HTERT RPE-1 (cell line): ENCODE measurements around the gene SIAH2.

Experiments used
- in situ Hi-C: fragments of 300-500 bp; cut with MboI; formaldehyde crosslinking; loops from 4 replicates; pipeline ENCODE4 v1.14.3; 2020; ENCODE audit warnings: low sequenced_read_pairs

SIAH2 gene

DNA sequence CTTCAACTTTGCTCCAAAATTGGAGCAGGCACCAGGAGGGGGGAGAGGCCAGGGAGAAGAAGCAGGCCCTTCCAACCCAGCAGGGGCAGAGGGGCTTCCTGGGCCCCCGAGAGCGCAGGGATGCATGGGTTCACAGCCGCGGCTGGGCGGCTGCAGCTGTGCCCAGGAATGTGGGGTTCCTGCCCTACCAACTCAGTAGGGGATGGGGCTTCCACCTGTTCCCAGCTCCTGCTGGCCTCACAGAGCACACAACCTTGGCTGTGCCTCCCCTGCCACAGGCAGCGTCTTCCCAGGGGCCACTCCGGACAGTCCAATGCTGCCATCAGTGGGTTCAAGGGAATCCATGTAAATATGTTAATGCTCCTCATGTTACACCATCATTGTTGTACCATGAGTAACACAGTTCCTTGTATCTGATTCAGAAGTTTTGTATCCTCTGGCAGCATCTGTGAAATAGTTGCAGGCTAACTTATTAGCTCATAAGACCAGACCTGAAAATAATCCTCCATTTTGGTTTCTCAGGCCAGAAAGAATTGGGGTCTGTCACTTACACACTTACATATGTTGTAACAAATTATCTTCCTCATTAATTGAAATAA is 12.1 kb upstream of the SIAH2 start:
- in situ Hi-C loops = no loop called here

DNA sequence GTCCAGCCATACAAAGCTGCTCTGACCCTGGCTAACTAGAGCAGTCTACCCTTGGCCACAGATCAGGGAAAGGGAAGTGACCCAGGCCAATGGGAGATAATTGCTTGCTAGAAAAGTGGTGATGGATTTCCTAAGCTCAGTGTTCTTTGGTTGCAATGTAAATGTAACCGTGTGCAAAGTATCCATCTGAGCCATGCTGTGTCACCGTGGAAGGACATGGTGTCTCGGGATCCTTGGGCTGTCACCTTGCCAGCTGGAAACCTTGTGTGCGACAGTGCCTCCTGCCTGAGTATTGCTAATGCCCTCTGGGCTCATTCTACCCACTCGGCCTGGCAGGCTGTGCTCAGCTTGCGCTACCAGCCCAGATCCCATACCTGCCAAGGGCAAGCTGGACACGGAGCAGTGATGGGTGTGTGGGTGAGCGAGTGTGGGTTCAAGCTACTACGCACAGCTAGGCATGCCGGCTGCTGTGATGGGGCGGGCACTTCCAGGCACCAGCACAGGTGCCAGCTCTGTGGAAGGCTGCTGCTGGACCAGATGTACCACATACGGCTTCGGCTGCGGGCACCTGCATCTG is 10.7 kb upstream of the SIAH2 start:
- in situ Hi-C loops = no loop called here

DNA sequence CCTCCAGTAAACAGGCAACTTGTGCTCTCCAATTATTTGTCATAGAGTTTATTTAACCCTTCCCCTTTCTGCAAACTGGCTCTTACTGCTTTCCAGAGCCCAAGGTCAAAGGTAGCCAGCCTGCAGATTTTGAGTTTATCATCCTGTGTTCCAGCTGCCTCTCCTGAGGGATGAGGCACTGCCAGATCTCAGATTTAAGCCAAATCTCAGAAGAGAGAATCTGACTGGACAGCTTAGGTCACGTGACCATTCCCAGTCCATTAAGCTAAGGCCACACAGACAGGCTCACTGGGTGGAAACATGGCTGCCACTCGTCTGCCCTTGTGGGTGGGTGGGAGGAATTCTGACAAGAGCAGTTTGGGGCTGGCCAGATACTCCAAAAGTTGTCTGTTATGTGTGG is 8.6 kb upstream of the SIAH2 start:
- in situ Hi-C loops = no loop called here

DNA sequence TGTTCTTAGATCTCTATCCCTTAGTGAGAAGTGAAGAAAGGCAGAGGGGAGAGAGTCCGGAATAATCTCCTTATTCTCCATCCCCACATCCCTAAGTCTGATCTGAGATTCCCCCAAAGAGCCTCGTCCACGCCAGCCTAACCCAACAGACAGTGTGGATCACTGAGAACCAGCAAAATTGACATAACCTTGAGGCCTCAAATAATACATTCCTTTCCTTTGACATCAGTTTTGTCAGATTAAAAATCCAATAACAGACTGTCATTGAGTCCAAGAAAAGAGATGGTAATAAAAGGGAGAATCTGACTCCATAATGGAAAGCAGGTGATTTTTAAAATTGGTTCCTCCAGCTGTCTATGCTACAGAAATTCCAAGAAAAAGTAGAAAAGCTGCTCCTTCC is 7.7 kb upstream of the SIAH2 start:
- in situ Hi-C loops = no loop called here

DNA sequence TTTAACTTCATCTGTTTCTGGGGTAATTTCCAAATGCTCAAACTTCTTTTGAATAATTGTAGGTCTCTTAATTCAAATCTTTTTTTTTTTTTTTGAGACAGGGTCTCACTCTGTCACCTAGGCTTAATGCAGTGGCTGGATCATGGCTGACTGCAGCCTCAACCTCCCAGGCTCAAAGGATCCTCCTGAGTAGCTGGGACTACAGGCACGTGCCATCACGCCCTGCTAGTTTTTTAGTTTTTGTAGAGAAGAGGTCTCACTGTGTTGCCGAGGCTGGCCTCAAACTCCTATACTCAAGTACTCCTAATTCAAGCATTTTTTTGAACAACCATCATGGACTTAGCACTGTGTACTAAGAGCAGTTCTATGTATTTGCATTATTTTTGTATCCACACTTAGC is 3.8 kb upstream of the SIAH2 start:
- in situ Hi-C loops = no loop called here

DNA sequence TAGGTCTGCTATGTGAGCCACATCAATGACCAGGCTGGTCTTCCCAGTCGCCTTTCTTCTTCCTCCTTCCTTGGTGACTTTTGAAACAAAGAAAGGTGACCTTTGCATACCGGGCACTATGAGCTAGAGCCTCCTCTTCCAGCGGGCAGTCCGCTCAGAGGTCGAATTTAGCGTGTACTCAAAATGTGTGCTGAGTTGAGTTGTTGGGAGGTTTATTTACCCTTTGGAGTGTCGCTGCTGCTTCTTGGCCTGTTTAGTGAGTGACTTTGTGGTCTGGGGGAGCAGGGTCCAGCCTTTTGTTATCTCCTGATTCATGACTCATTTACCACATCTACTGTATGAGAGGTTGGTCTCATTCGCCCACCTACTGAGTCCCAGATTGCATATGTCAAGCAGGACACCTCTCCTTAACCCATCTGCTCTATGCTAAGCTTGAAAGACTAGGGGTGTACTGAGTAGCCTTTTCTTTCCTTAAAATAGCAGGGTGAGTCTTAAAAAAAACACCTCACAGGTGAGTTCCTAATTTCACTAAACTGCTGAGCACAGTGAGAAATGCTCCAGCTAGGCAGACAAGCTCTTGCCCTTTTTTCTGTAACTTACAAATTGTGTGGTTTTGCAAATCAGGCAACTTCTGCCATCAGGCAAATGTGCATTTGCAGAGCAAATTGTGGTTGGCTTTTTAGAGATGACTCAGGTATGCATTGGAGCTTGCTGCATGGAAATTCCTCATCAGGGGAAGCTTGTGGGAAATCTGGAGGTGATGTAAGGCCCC is 3.2 kb upstream of the SIAH2 start:
- in situ Hi-C loops = no loop called here

DNA sequence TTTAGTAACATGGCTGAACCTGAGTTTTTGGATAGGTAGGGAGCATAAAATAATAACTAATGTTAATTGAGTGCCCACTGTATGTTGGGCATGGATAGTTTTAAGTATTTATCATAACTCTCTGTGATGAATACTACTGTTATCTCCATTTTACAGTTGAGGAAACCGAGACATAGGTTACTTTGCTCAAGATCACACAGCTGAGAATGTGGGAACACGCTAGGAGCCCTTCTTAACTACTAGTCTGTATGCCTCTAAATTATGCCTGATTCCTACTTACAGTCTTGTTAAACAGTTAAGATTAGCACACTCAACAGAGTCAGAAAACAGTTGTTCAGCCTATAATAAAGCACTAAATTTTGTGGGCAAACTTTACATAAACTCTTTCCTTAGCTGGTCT is 2.0 kb upstream of the SIAH2 start:
- in situ Hi-C loops = no loop called here

DNA sequence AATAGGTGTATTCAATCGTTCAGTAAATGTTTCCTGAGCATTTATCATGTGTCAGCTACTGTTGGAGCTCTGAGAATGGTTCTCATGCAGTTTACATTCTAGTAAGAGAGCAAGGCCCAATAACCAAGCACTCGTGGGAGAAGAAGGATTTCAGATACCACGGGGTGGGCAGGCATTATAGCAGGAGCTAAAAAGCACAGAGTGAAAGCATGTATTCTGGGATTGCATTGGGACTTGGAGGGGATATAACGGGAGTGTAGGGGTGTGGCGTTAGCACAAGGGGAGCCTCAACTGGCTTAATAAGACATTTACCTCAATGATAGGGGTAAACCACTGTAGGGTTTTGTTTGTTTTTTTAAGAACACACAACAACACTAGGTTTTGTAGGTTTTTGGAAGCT is 1.6 kb upstream of the SIAH2 start:
- in situ Hi-C loops = no loop called here

DNA sequence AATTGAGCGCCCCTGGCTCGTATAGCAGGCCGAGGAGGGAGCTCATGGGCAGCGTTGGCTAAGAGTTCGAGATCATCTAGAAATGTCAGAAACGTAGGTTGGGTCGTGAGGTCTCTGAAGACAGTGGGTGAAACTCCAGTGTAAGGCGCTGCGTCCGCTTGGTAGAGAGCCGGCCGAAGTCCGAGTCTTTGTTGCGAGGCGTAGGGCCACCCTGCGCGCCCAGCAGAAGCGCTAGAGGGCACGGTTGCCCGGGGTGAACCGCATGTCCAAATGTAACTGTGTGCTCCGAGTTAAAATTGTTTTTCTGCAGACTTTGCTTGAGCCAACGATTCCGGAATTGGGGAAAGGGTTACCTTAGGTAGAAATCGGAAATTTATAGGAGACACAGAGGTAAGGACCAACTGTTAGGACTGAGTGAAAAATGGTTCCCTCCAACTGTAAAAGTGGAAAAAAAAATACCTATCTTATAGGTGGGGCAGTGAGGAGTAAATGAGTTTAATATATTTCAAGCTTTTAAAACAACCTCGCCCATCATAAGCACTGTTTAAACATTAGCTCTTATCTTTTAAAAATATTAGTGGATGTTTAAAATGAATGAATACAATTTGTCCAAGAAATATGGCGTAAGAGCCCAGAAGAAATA is 993 bp upstream of the SIAH2 start:
- in situ Hi-C loops = no loop called here

DNA sequence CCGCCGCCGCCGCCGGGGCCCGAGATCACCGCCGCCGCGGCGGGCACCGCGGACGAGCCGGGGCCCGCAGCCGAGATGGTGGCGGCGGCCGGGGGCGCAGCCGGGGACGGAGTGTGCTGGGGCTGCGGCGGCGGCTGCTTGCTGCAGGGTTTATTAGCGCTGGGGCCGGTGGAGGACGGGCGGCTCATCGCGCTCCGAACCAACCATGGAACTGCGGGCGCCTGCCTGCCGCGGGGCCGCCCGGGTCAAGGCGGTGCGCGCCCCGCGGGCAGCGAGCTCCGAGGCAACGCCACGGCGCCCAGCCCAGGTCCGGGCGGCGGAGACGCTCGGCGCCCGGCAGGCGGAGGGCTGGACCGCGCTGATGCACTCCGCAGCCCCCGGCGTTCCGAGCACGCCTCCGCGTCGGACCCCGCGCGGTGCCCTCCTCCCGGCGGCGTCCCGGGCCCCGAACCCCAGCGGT is 277 bp downstream of the SIAH2 start:
- in situ Hi-C loops = no loop called here

DNA sequence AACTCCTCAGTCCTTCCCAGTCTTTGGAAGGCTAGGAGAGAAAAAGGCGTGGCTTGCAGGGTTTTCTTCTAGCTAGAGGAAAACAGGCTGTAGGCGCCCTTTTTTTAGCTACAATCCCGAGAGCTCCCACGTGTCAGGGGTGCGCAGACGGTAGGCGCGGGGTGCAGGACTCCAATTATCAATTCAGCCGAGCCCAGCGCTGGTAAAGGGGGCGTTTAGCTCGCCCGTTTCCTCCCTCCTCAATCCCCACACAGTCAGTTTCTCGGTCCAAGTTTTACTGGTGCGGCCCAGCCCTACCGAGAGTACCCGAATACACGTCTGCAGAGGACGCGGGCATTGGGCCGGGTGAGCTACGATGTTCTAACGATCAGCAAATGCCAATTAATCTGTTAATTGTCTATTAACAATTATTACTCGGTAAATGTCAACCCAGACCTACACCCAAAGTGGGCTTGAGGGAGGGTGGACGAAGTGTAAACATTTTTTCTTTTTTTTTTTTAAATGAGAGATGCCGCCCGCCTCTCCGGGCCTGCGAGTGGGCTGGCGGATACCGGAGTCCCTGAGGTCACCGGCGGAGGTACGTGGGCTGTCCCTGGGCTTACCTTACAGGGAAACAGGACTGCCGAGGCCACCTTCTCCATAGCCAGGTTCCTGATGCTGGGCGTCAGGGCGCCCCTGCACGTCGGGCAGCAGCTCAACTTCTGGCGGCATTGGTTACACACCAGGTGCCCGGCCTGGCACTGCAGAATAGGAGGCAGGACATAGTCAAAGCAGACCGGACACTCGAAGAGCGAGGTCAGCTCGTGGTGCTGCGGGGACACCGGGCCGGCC is 923 bp downstream of the SIAH2 start:
- in situ Hi-C loops = no loop called here

DNA sequence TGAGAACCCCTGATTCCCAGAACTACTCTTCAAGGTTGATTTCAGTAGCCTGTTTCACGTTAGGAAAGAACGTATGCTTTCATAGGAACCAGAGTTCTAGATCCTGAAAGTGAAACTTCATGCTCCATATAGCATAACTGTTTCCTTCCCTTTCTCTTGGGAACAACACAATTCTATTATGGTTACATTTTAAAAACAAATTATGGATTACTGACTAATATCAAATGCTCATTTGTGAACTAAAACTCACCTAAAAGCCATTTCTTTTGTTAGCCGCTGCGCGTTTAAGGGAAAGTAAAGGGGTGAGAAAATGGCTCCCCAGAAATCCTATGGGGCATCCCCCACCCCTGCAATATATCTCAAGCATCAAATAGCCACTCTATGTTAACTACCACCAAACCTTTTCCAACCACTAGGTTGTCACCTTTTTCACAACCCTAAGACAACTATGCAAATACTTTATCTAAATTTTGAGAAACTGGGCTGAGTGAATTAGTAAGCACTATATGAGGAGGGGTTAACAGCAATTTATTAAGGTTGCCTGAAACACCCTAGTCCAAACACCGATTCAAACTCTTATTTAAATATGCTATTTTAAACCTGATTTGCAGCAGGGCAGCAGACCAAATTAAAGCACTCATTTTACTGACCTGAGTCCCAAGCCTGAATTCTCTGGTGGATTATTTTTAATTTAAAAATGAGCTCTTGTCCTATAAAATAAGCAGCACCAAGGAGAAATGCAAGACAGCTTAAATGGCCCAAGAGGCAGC is 2.4 kb downstream of the SIAH2 start:
- in situ Hi-C loops = no loop called here

DNA sequence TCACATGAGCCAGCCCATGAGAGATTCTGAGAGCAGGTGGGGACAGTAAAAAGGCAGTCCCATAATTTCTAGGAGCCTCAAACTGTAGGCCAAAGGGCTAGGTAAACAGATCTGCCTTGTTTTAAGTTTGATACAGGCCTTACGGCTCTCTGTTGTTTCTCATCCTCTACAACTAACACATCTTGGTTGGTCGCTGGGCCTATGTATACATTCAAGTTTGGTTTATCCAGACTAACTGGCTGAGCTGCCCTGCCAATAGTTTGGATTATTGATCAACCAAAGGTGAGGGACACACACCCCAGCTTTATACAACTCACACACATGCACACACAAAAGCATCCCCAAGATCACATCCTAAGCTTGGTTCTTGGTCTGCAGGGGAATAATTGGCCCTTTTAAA is 3.0 kb downstream of the SIAH2 start:
- in situ Hi-C loops = no loop called here

DNA sequence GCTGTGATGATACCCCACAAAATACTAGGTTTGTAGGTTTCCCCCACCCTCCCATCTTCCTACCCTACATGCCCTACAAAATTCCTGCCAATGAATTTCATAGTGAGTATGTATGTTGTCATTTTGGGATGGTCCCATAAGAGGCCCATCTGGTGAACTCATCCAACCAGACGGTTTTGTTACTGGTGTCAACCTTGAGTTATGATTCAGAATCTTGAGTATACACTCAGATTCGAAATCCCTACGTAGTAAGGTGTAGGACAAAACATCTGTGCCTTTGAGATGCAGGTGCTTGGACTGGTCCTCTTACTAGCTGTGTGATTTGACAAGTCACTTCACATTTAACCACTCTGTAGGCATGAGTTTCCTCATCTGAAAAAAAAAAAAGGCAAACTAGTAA is 3.6 kb downstream of the SIAH2 start:
- in situ Hi-C loops = no loop called here

DNA sequence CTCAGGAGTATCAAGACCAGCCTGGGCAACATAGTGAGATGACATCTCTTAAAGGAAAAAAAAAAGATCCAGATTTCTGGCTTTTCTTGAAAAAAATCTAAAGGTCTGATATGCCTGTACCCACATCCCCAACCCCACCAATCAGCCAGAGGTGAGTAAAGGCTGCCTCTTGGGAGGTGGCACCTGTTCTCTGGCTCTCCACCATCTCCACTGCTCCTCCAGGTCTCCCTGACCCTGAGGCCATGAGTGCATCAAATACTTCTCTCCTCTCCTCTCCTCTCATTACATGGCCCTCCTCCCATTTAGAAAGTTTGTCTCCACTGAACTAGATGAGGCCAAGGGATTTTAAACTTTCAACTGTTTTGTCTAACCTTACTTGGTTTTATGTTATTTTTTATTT is 5.2 kb downstream of the SIAH2 start:
- in situ Hi-C loops = no loop called here

DNA sequence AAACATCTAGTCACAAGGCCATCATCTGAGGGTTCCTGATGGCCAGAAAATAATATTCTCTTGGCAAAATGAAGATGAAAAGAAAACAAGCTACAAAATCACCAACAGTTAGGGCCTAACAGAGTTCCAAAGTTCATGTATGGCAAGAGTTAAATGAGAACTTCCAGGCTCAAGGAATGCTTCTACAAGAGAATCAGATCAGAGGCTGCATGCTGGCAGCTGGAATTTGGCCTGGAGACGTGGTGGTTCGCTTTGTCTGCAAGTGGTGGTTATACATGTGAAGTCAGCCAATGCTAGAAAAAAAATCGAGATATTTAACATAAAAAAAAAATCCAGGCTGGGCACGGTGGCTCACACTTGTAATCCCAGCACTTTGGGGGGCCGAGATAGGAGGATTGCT is 5.6 kb downstream of the SIAH2 start:
- in situ Hi-C loops = no loop called here

DNA sequence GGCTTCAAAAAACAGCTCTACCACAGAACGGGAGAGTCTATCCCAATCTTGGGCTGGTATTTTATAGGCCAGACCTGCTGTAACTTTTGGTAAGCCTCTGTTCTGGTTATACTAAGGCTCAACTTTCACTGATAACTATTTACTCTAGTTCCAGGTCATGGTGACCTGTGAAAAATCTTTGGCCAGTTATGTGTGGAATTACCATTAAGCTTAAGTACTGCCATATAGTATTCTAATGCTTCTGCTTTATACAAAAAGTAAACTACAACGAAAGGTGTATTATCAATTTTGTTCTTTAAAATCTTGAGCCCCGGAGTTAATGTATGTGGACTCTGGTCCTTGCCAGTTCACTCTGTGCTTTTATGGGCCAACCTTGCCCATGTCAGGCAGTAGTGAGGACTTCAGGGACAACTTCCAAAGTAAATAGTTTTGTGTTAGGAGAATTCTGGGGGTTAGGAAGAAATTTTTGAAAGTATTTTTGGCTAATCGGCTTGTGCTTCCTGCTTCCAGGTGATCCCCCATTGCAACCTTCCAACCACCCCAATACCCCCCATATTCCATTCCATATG is 6.4 kb downstream of the SIAH2 start:
- in situ Hi-C loops = no loop called here

DNA sequence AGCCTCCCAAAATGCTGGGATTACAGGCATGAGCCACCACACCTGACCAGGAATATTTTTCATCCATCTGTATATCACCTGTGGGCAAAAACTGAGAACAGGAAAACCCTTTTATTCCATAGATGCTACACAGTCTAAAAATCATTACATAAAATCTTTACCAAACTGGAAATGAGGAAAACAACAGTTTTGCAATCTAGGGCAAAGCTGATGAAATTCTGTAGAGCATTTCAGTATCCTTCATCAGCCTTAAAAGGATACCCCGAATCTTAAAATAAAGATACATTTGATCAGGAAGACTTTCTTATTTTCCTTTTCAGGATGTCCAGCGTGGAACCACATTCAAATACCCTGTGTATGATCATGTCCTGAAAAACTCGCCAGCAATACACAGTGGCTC is 7.1 kb downstream of the SIAH2 start:
- in situ Hi-C loops = no loop called here

DNA sequence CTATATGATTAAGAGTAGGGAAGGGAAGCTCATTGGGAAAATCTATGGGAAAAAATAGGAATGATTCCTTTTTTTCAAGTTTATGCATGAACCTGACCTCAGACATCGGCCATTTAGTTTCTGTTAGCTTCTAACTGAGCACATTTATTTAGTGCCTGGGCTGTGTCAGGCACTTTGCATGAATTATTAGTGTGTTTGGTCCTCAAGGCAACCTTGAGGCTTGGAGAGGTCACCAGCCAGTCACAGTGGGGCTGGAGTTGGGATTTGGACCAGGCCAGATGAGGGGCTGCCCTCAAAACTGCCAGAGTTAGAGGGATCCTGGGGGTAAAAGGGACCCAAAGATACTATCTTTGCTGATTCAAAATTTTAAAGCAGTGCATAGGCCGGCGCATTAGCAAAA is 8.1 kb downstream of the SIAH2 start:
- in situ Hi-C loops = no loop called here

DNA sequence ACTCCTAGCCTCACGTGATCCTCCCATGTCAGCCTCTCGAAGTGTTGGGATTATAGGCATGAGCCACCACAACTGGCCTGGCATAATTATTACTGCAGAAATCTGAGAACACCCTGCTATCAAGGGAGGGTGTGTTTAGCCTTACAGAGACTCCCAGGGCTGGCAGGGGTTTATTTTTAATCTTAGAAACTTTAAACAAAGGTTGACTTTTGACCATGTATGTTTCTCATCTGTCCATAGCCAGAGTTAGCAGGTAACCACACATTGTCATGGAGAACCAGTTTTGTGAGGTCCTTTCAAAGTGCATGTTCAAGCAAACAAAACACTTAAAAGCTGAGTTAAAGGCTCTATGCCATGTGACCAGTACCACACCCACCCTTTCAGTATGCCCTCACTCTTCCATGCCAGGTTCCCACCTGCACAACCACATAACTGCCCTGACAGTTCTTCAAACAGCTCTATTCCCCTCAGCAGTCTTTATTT is 11.1 kb downstream of the SIAH2 start:
- in situ Hi-C loops = no loop called here
